ENCODE measurements around the gene AAK1. TPM values are rescaled to one million over a fixed set of nuclear protein-coding genes. Genes with fewer than 3 reads are reported as not detected.

AAK1 gene
- total RNA-seq, 1 donor from 2014 or later = 68.2 TPM

- peaks cover 5% of the 10 kb centered on the region for H3K4me1 Mint-ChIP-seq (ENCODE audit: low read depth, unreplicated experiment)
- H3K4me3 Mint-ChIP-seq (ENCODE audit: unreplicated experiment) = no peak overlapping the region
- no peak for TF ChIP-seq CTCF (IDR thresholded peaks at IDR 0.05; ENCODE audit: partially characterized antibody, unreplicated experiment)
- H3K27ac Mint-ChIP-seq (ENCODE audit: unreplicated experiment) = no peak overlapping the region
- peaks cover 20% of the 10 kb centered on the region for H3K36me3 Mint-ChIP-seq (ENCODE audit: unreplicated experiment)
- DNase-seq = no peak
- H3K9me3 Mint-ChIP-seq (ENCODE audit: unreplicated experiment) = peaks cover under 1% of the 10 kb centered on the region
- H3K27me3 Mint-ChIP-seq (ENCODE audit: unreplicated experiment) = no peaks in the 10 kb centered on the region
Measured at GRCh38 chr2:69509011-69509749, 134.4 kb downstream of the AAK1 start.

- H3K27ac Mint-ChIP-seq (ENCODE audit: unreplicated experiment) = no peak overlapping the region
- no peaks in the 10 kb centered on the region for H3K9me3 Mint-ChIP-seq (ENCODE audit: unreplicated experiment)
- H3K27me3 Mint-ChIP-seq (ENCODE audit: unreplicated experiment) = no peaks in the 10 kb centered on the region
- H3K36me3 Mint-ChIP-seq (ENCODE audit: unreplicated experiment) = peaks cover 11% of the 10 kb centered on the region
- H3K4me1 Mint-ChIP-seq (ENCODE audit: low read depth, unreplicated experiment) = no peaks in the 10 kb centered on the region
- TF ChIP-seq CTCF (IDR thresholded peaks at IDR 0.05; ENCODE audit: partially characterized antibody, unreplicated experiment) = no peak
- DNase-seq = no peak
- no peak overlapping the region for H3K4me3 Mint-ChIP-seq (ENCODE audit: unreplicated experiment)
Measured at GRCh38 chr2:69505710-69506109, 137.8 kb downstream of the AAK1 start.

GRCh38 chr2:69501301-69501700, 142.2 kb downstream of the AAK1 start:
- no peaks in the 10 kb centered on the region for H3K4me1 Mint-ChIP-seq (ENCODE audit: low read depth, unreplicated experiment)
- peaks cover 4% of the 10 kb centered on the region for H3K9me3 Mint-ChIP-seq (ENCODE audit: unreplicated experiment)
- H3K36me3 Mint-ChIP-seq (ENCODE audit: unreplicated experiment) = no peaks in the 10 kb centered on the region
- no peak for TF ChIP-seq CTCF (IDR thresholded peaks at IDR 0.05; ENCODE audit: partially characterized antibody, unreplicated experiment)
- H3K4me3 Mint-ChIP-seq (ENCODE audit: unreplicated experiment) = no peak overlapping the region
- no peaks in the 10 kb centered on the region for H3K27me3 Mint-ChIP-seq (ENCODE audit: unreplicated experiment)
- no peak overlapping the region for H3K27ac Mint-ChIP-seq (ENCODE audit: unreplicated experiment)
- no peak for DNase-seq

- no peak overlapping the region for H3K27ac Mint-ChIP-seq (ENCODE audit: unreplicated experiment)
- no peak for TF ChIP-seq CTCF (IDR thresholded peaks at IDR 0.05; ENCODE audit: partially characterized antibody, unreplicated experiment)
- H3K36me3 Mint-ChIP-seq (ENCODE audit: unreplicated experiment) = no peaks in the 10 kb centered on the region
- no peaks in the 10 kb centered on the region for H3K27me3 Mint-ChIP-seq (ENCODE audit: unreplicated experiment)
- no peak overlapping the region for H3K4me3 Mint-ChIP-seq (ENCODE audit: unreplicated experiment)
- no peak for DNase-seq
- H3K9me3 Mint-ChIP-seq (ENCODE audit: unreplicated experiment) = peaks cover 4% of the 10 kb centered on the region
- no peaks in the 10 kb centered on the region for H3K4me1 Mint-ChIP-seq (ENCODE audit: low read depth, unreplicated experiment)
Measured at GRCh38 chr2:69499966-69500365, 143.6 kb downstream of the AAK1 start.

GRCh38 chr2:69499242-69499641, 144.3 kb downstream of the AAK1 start:
- Mint-ChIP-seq H3K4me3 (ENCODE audit: unreplicated experiment) (no peak overlapping the region), H3K4me1 (ENCODE audit: low read depth, unreplicated experiment) (peaks cover 3% of the 10 kb centered on the region), H3K36me3 (ENCODE audit: unreplicated experiment) (no peaks in the 10 kb centered on the region), H3K27ac (ENCODE audit: unreplicated experiment) (no peak overlapping the region), H3K27me3 (ENCODE audit: unreplicated experiment) (no peaks in the 10 kb centered on the region), H3K9me3 (ENCODE audit: unreplicated experiment) (peaks cover 4% of the 10 kb centered on the region)
- DNase-seq = no peak
- TF ChIP-seq CTCF (IDR thresholded peaks at IDR 0.05; ENCODE audit: partially characterized antibody, unreplicated experiment) = no peak
